HUDEP-2 (cell line): ENCODE measurements around the gene C1orf116.
"Not testable (repeated sequence)": the region's sequence is repeated elsewhere in the genome, so short reads cannot be mapped to it uniquely, and the experiment has no call there.

ENCODE experiments used
- DNase-seq, 76 experiments: peaks; one replicate each; lab custom pipeline; 2025; ENCODE audit not compliant: unreplicated experiment in 76 of 76; lab: John Stamatoyannopoulos, UW

C1orf116 gene

DNA sequence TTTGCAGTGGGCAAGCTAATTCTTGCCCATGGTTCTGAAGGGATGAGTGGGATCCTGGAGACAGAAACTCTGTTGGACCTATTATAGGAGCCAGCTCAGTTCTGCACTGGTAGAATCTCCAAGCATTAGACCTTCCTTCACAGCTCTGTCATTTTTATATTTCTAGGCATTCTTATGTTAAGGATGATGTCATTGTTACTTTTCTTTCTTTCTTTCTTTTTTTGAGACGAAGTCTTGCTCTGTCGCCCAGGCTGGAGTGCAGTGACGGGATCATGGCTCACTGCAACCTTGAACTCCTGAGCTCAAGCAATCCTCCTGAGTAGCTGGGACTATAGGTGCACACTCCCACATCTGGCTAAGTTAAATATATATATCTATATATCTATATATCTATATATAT lies 28.0 kb upstream of the C1orf116 start:
- DNase-seq: no peak

DNA sequence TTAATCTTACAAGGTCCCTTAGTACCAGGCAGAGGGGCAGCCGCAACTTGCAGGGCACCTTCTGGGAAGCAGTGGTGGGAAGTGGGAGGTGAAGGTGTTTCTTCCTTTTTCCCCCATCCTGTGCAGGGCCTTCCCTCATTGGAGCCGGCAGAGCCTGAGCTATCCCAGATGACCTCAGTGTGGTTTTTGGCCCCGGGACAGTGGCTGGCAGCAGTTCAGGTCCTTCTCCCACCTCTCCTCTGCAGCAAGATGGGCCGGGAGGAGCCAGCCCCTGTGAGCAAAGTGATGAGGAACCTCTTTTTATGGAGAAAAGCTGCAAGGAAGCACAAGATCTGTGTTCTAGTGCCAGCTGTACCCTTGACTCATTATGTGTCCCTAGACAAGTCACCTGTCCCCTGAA lies 27.3 kb upstream of the C1orf116 start:
- DNase-seq: no peak

DNA sequence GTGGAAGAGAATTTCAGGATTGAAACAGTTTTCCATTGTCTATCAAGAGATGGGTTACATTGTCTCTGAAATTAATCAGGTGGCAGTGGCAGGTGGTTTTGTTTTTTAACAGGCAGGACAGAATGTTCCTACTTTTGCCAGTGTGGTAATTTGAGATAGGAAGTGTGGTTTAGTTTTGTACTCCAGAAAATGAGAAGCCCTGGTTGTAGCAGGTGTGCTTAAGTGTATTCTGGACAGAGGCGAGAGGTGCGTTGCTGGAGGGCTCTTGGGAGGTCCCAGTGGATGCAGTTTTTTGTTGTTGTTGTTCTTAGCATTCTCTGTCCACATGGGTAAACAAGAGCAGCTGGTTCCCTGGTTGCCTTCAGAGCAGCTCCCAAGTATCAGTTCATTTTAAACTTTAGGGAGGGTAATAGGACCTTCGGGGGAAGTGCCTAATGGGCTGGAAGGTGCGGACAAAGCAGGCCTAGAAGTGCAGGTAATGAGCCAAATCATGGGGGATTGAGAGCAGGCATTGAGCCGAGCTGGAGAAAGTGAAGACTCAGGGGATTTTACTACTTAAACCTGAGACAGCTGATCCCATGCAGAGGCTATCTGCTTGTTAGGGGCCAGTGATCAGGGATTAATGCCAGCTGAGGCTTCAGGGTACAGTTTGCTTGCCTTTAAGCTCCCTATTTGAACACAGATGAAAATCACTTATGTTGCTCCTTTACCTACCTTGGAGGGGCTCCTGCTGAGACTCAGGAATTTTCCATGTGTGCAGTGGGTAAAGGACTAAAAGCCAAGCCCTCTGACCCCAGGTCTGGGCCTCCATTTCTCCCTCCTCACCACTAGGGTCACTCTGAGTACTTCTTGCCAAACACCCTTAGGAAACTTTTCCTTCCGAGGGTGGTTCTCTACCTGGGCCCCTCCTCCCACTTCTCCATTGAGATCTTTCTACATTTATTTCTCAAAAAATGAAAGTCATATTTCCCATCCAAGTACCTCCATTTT lies 26.6 kb upstream of the C1orf116 start:
- DNase-seq: no peak

DNA sequence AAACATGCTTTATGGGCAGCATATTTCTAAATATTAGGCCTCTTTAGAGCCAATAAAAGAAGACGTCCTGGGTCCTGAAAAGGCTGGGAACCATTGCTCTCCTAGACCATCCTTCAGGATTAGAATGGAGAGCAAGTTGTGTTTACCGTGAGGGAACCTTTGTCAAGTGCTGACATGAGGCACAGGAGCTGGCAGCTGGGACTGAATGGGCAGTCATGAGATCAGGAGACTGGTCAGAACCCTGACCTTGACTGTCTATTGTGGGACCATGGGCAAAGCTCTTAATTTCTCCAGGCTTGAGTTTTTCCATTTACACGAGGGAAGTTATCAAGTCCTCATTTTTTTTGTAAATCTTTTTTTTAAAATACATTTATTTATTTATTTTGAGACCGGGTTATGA lies 25.7 kb upstream of the C1orf116 start:
- DNase-seq: no peak

DNA sequence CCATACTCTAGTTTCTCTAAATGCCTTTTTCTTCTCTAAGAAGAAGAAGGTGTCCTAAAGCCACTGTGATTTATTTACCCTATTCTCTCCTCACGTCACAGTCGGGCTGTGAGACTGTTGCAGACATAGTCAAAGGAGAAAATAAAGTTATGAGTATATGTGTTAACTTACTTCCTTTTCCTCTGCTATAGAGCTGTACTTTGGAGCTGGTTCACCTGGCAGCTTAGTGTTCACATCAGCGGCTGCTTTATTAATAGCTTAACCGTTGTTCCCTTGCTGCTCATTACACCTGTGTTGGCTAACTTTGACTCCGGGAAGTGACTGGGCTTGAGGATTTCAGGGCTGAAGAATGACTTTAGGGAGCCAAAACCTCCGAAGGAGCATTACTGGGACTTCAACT lies 24.1 kb upstream of the C1orf116 start:
- no peak for DNase-seq

DNA sequence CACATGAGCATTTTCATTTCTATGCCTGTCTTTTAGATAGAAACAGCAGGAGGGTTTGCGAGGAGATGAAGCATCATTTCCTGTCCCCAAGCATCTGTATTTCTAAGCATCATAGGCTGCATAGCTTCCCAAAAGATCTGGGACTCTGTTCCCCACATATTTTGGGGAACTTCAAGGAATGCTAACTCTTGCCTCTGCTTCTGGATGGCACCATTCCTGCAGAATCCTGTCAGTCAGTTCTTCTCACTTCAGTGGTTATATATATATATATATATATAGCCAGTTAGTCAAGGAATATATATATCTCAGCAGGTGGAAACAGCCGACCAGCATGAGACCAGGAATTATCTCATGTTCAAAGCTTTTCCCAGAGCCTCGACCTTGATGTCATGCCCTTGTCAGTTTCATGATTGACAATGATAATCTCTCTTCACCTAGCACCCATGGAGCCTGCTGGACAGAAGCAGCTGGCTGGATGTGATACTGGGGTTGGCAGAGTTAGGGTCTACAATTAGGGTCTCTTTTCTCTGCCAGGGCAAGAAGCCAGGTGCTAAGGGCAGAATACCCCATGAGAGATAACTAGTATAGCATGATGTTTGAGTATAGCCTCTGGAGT lies 22.9 kb upstream of the C1orf116 start:
- DNase-seq: no peak

DNA sequence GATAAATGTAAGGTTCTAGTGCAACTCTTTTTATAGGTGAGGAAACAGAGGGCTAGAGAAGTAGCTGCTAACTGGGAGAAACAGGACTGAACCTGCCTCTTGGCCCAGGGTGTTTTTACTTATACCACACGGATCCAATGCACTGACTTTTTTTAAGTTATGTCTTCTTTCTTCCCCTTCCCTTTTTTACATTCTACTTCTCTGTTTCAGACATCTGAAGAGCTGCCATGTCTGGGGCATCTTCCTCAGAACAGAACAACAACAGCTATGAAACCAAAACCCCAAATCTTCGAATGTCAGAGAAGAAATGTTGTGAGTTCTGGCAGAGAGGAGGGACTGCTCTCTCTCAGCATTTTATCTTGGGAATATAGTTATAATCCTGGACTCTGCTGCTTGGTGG lies 21.9 kb upstream of the C1orf116 start:
- no peak for DNase-seq

DNA sequence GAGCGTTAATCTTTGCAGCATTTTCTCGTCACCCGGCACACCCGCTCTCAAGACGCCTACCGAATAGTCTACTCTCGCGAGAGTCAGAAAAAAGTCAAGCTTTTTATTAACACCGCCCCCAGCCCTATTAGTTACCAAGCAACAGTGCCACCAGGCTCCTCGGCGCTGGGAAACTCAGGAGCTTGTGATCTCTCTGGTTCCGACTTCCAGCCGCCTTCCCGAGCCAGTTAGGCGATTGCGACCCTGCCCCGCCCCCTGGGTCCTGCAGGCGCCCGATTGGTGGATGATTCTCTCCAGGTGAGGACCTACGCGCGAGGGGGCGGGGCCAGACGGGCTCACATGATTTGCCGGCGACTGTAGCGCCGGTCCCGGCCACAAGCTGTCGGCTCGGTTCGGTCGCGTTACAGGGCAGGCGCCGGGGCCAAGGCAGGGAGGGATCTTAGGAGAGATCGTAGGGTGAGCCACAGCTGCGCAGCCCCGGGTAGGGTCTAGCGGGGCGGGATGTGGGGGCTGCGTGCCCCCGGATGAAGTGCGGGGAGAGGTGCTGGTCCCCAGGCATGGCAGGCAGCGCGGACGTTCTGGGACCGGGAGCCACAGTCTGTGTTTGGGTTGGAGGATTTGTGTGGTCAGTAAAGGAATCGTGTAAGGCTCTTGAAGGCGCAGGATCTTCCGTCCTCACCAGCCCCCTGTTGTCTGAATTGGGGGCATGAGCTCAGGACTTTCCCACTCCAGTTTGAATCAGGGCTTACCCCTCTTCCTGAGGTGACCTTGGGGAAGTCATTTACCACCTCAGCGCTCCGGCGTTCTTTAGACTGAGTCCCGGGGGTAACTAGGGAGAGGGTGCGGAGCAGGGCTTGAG lies 20.6 kb upstream of the C1orf116 start, which contains the start of gene PFKFB2:
PFKFB2 (plus strand) TSS at position 365 of the 859 bp plus-strand sequence. CDS start 1,443 bp downstream, outside the sequence.
- DNase-seq: peak in 62 of 76 experiments; percentile 14 to 90 (median 77)

DNA sequence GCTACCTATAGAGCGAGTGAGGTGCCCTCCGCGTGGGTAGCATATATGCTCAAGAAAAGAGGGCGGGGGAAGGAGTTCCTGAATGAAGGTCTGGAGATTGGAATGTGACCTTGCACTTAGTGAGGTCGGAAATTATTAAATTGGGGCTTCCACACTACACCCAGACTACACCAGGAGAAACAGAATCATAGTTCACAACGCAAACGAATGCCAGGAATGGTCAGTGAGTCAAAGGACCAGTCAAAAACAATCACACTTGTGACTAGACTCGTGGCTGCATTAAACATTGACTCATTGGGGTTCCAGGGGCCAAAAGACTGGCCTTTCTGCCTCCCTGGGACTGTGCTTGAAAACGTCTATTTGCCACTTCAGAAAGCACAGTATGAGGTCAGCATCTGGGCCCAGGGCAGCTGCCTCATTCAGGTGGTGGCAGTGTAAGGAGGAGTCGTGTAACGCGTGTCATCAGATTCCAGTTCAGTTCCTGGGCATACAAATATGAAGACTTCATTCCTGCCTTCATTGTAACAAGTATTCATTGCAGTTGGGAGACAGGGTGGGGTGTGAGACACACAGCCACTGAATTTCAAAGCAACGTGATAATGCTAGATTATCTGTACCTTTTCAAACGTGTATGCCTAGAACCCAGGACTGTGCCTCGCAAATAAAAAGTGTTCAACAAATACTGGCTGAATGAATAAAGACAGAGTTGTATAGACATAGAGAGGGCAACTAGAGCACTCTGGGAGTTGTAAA lies 18.8 kb upstream of the C1orf116 start, which contains the start of gene YOD1:
YOD1 (minus strand) TSS at position 18 of the 753 bp plus-strand sequence. CDS start 178 bp downstream, outside the sequence.
- DNase-seq: peak in 4 of 76 experiments; percentile 11 to 71 (median 32)

DNA sequence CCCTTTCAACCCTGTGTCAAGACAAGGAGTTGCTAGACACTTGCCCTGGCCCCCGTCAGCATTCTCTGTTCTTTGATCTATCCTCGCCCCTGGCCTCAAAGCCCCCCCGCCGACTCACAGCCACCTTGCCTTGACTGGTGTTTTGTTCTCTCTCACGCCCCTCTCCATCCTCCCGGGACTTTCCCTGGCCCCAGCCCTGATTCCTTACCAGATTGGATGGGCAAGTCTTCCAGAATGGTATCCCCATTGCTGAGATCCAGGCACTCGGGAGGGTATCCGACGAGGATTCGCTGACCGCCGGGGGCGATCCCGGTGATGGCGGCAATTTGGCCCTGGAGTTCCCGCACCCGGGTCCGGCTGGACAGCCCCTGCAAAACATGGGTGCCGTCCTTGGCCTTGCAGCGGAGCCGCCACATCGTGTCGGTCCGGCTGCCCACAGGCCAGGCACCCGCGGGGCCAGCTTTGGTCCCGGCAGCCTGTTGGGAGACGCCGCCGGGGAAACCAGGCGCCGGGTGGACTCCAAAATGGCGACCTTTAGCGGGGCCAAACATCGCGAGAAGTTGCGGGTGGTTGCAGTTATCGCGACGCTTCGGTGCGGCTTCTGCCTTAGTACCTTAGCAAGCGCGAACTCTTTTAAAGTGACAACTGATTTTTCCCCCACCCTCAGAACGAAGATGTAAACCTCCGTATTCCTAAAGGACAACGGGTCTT lies 18.1 kb upstream of the C1orf116 start:
- DNase-seq: peak in 72 of 76 experiments; percentile 33 to 84 (median 73)

DNA sequence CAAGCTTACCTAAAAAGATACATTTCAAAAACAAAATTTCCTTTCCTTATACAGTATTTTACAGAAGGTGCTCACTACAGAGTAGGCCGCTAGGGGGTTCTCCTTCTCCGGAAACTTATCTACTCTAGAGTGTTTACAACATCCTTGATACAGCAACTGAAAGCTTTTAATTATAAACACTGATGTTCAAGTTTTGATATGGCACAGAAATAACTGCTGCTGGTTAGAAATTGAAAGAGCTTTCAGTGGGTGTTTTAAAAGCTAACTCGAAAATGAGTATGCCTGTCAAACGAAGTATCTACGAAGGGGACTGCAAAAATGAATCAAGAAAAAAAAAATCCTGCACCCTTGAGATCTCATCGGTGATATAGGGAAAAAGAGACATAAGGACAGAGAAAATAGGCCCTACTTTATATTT lies 17.4 kb upstream of the C1orf116 start:
- DNase-seq: peak in 31 of 76 experiments; percentile 5 to 65 (median 22)

DNA sequence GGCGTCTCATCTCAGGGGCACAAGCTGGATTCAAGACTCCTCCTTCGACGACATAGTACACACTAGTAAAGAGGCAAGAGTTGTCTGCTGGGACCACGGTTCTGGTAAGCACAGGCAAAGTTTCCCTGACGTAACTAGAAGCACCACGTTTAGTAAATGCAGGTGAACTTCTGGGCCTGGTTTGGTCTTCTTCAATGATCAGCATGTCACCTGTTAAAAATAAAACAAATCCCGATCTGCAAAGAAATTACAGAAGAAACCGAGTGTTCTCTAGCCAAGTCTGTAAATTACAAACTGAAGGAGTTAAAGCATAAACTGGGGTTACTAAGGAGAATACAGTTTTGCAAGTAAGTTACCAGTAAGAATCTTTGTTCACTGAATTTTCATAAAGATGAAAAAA lies 17.0 kb upstream of the C1orf116 start:
- DNase-seq: no peak

DNA sequence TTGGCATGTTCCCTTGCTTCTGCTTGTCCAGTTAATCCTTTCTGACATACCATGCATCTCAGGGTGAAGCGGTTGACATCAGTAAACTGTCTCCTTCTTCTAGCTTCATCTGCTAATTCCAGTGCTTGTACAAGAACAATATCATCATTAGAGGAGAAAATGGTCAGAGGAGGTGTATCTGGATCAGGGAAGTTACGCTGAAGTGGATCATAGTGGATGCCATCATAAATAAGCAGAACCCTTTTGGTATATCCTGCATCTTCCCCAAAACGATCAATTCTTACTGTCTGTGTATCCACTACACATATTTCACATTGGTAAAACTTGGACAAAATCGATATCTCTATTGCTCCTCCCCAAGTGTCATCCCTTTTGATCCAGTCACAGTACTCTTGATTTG lies 16.5 kb upstream of the C1orf116 start:
- no peak for DNase-seq

DNA sequence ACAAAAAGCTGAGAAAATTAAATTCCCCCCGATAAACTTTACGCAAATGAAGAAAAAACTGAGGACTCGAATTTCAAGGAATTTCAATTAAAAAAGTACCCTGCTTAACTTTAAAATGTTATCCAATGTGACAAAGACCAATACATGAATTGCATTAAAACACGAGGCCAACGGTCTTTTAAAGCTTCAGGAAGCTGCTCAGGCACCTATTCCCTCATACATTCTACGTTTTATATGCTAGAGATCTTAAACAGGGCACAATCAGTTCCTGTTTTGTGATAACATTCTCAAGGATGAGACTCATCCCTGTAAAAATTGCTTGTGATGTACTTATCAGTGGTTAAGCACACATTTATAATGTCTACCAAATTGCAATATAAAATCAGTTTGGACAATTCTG lies 15.5 kb upstream of the C1orf116 start:
- DNase-seq: no peak

DNA sequence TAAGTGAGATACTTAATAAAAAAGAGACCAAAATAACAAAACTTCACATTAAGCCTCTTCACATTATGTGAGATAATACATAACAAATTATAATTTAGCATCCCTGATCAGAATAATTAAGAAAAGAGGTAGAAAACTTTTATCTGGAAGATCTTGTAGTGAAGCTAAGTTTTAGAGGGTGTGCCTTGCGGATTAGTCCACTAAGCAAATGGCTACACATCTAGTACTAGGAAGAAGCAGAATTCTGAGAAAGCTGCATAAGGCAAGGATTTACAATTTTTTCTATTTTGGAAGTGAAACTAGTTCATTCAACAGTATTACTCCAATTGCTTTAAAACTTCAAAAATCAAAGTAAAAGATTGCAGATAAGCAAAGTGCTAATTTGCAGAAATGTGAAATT lies 14.9 kb upstream of the C1orf116 start:
- DNase-seq: peak in 6 of 76 experiments; percentile 2 to 29 (median 16)

DNA sequence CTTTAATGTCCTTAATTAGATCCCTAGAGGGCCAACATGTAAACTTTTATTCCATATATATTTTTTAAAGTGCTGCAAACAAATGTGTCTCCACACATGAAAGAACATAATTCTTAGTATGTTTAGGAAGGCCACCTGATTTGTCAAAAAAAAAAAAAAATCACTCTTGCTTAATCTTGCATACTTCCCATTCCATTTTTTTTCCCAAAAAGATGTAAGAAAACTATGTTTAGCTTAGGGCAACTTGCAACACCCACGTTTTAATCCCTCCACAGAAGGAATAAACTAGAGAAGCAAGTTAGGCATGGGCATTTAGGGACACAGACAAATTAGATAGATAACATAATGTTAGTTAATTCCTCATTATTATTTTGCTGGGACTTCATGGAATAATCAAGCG lies 12.9 kb upstream of the C1orf116 start:
- no peak for DNase-seq

DNA sequence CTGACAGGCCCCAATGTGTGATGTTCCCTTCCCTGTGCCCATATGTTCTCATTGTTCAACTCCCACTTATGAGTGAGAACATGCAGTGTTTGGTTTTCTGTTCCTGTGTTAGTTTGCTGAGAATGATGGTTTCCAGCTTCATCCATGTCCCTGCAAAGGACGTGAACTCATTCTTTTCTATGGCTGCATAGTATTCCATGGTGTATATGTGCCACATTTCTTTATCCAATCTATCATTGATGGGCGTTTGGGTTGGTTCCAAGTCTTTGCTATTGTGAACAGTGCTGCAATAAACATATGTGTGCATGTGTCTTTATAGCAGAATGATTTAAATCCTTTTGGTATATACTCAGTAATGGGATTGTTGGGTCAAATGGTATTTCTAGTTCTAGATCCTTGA lies 8.8 kb upstream of the C1orf116 start:
- not testable (repeated sequence) for DNase-seq

DNA sequence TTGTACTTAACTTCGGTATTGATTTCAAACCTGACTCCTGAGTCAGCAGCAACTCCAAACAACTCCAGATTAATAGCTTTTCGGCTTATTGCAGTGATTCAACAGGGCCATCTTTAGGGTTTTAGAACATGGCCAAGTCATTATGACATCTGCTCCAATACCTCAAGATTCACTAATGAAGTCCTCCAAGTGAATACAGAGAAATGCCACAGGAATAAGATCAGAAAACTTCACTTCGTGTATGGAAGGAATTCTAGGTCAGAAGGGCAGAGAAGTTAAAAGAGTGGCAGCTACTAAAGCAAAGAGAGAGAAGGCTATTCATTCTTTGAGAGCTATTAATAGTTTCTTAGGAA lies 7.6 kb upstream of the C1orf116 start:
- no peak for DNase-seq

DNA sequence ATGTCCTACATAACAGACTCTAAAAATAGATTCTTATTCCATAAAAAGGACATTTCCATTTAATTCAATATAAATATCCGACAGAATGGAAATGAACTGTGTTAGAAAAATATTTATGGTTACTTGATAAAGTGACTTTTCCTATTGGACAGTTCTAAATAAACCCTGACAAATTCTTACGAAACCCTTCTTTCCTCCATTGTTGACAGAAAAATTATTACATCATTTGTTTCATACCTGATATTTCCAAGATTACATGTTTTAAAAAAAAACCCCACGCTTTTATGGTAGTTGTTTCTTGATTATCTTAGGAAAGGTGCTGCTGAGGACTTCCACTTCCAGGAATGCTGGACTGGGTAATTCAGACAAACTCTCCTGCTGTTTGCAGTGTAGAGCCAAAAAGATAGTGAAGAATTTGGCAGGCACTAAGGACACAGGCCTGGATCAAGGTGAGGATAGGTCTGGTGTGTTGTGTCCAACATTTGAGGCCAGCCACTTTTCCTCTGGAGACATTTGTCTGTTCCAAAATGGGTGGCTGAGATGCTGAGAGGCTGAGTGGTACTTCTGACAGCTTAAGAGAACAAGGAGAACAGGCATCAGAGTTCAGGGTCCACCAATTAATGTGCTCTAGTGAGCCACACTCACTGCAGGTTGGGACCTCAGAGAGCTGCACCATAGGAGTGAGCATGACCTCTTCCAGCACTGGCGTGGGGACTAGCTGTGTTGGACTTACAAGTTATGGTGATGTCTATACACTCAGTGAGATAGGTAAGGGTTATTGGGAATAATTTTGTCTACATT lies 7.0 kb upstream of the C1orf116 start:
- no peak for DNase-seq
